HepG2 (cell line): ENCODE results near the gene PPM1K. TPM values are rescaled to one million over a fixed set of nuclear protein-coding genes. Genes with fewer than 3 reads are reported as not detected.

ENCODE experiments used
- ATAC-seq: fragments of 200-7000 bp; cut with Tn5 transposase; 3 replicates; pipeline ENCODE4 v1.9.1; 2020; ENCODE audit warnings: mild to moderate bottlenecking, moderate library complexity
- BruUV-seq: library from RNA; stranded (reverse); fragments of 400-500 nt; replicated peaks from 2 replicates; lab custom pipeline; 2021; lab: Mats Ljungman, UMichigan
- CTCF ChIA-PET: fragments of 300-600 bp; formaldehyde crosslinking; extraction: SDS; loops from one replicate; lab custom pipeline; 2021; ENCODE audit warnings: low total read pairs, inconsistent platforms, low intra/inter-chr PET ratio; lab: Yijun Ruan, JAX
- POLR2A ChIA-PET: fragments of 350-600 bp; sonication (Branson Sonifier 250); formaldehyde crosslinking; loops from one replicate; lab custom pipeline; 2020; ENCODE audit warnings: antibody characterized with exemption, inconsistent platforms; lab: Yijun Ruan, JAX
- DNase-seq: peaks from one replicate; pipeline ENCODE4 v3.0.0-alpha.2; 2015; ENCODE audit warnings: low spot score
- FAIRE-seq: peaks from 3 replicates; lab custom pipeline; 2011; peaks lifted over from hg19 to GRCh38; lab: Jason Lieb, UNC
- H2AFZ ChIP-seq: one replicate; pipeline ENCODE4 v1.6.1; 2011; ENCODE audit warnings: low read length, inconsistent platforms
- H3K27ac ChIP-seq: fragments of 300-600 bp; 3 replicates; pipeline ENCODE4 v1.8.0; 2011; ENCODE audit warnings: mixed run types, mild to moderate bottlenecking, mixed read lengths, low read length, inconsistent platforms; ENCODE audit not compliant: insufficient read depth; ENCODE audit errors: extremely low read length
- H3K27me3 ChIP-seq, 2 experiments: fragments of 200-600 bp in 1 of 2; 2 replicates in 1 of 2; 3 replicates in 1 of 2; pipeline versions ENCODE4 v1.6.0 to v1.8.0; 2011; ENCODE audit warnings: low read length in 2 of 2, mild to moderate bottlenecking in 2 of 2, moderate library complexity in 2 of 2, inconsistent platforms in 1 of 2; ENCODE audit not compliant: insufficient read depth in 2 of 2, control insufficient read depth in 1 of 2
- H3K36me3 ChIP-seq, 2 experiments: fragments of 200-600 bp in 1 of 2; replicated peaks in 1 of 2; 2 replicates in 1 of 2; 3 replicates in 1 of 2; pipeline versions ENCODE4 v1.5.1 to v1.8.0; 2011; ENCODE audit warnings: low read length in 2 of 2, inconsistent platforms in 1 of 2; ENCODE audit not compliant: insufficient read depth in 2 of 2, control insufficient read depth in 1 of 2
- H3K4me1 ChIP-seq: 2 replicates; pipeline ENCODE4 v1.5.1; 2012; ENCODE audit warnings: low read length, inconsistent platforms; ENCODE audit not compliant: insufficient read depth
- H3K4me2 ChIP-seq: 2 replicates; pipeline ENCODE4 v1.6.0; 2011; ENCODE audit warnings: low read depth, low read length, inconsistent platforms
- H3K4me3 ChIP-seq, 3 experiments: fragments of 200-600 bp in 1 of 3; sonication (generic), shearing (Covaris generic) in 1 of 3; replicated peaks in 1 of 3; 2 replicates each; pipeline ENCODE4 v1.5.1; 2011 to 2016; ENCODE audit warnings: low read length in 3 of 3, inconsistent platforms in 2 of 3, low read depth in 2 of 3, mild to moderate bottlenecking in 2 of 3, control low read depth in 1 of 3, mixed read lengths in 1 of 3; ENCODE audit not compliant: insufficient read depth in 1 of 3
- H3K79me2 ChIP-seq: one replicate; pipeline ENCODE4 v1.6.1; 2011; ENCODE audit warnings: low read length, inconsistent platforms; ENCODE audit not compliant: insufficient read depth
- H3K9ac ChIP-seq: 2 replicates; pipeline ENCODE4 v1.6.0; 2011; ENCODE audit warnings: mild to moderate bottlenecking, low read depth, low read length, inconsistent platforms; ENCODE audit not compliant: insufficient read depth
- H3K9me3 ChIP-seq: 2 replicates; pipeline ENCODE4 v1.5.1; 2012; ENCODE audit warnings: mild to moderate bottlenecking, low read length
- H4K20me1 ChIP-seq: 2 replicates; pipeline ENCODE4 v1.6.0; 2011; ENCODE audit warnings: inconsistent platforms, mild to moderate bottlenecking, low read length, moderate library complexity; ENCODE audit not compliant: insufficient read depth
- GATA4 ChIP-seq: sonication (generic); IDR thresholded peaks from 2 replicates; pipeline ENCODE4 v1.6.1; 2016; ENCODE audit warnings: antibody characterized with exemption, low read depth, borderline replicate concordance
- HNF4A ChIP-seq: sonication (generic); formaldehyde crosslinking; IDR thresholded peaks from 2 replicates; pipeline ENCODE4 v1.4.0; 2020; ENCODE audit warnings: missing genetic modification reagents
- MATR3 ChIP-seq: sonication (generic); formaldehyde crosslinking; IDR thresholded peaks from 2 replicates; pipeline ENCODE4 v1.4.0; 2020; ENCODE audit warnings: missing genetic modification reagents
- MTF1 ChIP-seq: sonication (generic); formaldehyde crosslinking; IDR thresholded peaks from 2 replicates; pipeline ENCODE4 v1.5.0; 2020; ENCODE audit warnings: missing genetic modification reagents
- NR2F1 ChIP-seq, 2 experiments: fragments of 450-650 bp in 1 of 2; formaldehyde crosslinking in 1 of 2; IDR thresholded peaks; 2 replicates each; pipeline versions ENCODE4 v1.5.0 to v1.6.1; 2016 to 2020; ENCODE audit warnings: mild to moderate bottlenecking in 1 of 2, missing compliant biosample characterization in 1 of 2, missing genetic modification reagents in 1 of 2, moderate library complexity in 1 of 2
- SALL1 ChIP-seq: sonication (generic); formaldehyde crosslinking; IDR thresholded peaks from 2 replicates; pipeline ENCODE4 v1.8.0; 2022; ENCODE audit warnings: mild to moderate bottlenecking, missing genetic modification reagents
- SIX1 ChIP-seq: sonication (generic); formaldehyde crosslinking; IDR thresholded peaks from 2 replicates; pipeline ENCODE4 v1.4.0; 2020; ENCODE audit warnings: missing genetic modification reagents, borderline replicate concordance
- SKI ChIP-seq: fragments of 450-650 bp; IDR thresholded peaks from one replicate; pipeline ENCODE4 v1.6.1; 2018; ENCODE audit warnings: mild to moderate bottlenecking; ENCODE audit not compliant: partially characterized antibody
- ZNF512 ChIP-seq: sonication (generic); formaldehyde crosslinking; IDR thresholded peaks from 2 replicates; pipeline ENCODE4 v1.4.0; 2020; ENCODE audit warnings: mild to moderate bottlenecking, missing genetic modification reagents
- ZNF639 ChIP-seq: conservative IDR thresholded peaks from 2 replicates; pipeline ENCODE4 v1.6.1; 2018; ENCODE audit warnings: missing genetic modification reagents
- ZNF850 ChIP-seq: sonication (generic); formaldehyde crosslinking; conservative IDR thresholded peaks from 2 replicates; pipeline ENCODE4 v1.9.0; 2021; ENCODE audit warnings: mild to moderate bottlenecking, missing genetic modification reagents
- WGBS: methylation state at CpG from one replicate; pipeline ENCODE4 v1.1.6; 2017; ENCODE audit warnings: low lambda C conversion rate; 5-methylcytosine and 5-hydroxymethylcytosine counted together
- in situ Hi-C: cut with HindIII; loops from 2 replicates; pipeline ENCODE4 v1.10.0; 2017; ENCODE audit warnings: low pct_unique_long_range_greater_than_20kb; ENCODE audit not compliant: extremely low pct_ligation_motif_present
- intact Hi-C: fragments of 100-400 bp; cut with micrococcal nuclease; formaldehyde crosslinking; loops from one replicate; pipeline ENCODE4 v1.10.0; 2022; ENCODE audit not compliant: unreplicated experiment
- polyA plus RNA-seq, 8 experiments: library from polyadenylated mRNA; depleted of rRNA in 3 of 8; stranded (reverse) in 7 of 8; unstranded in 1 of 8; fragments of >200 nt; fragmentation: Illumina TruSeq in 4 of 8; extraction: Trizol in 4 of 8; gene quantifications; 2 replicates each; pipeline versions ENCODE4 v1.2.1 to v1.2.3, GENCODE V29; 2011 to 2016; ENCODE audit warnings: low read depth in 4 of 8, missing spikeins in 1 of 8, mixed read lengths in 1 of 8; ENCODE audit not compliant: insufficient read depth in 1 of 8
- total RNA-seq, 5 experiments: library from RNA; depleted of rRNA; stranded (reverse); fragments of >200 nt; fragmentation: Illumina TruSeq; extraction: Trizol; gene quantifications; 2 replicates each; pipeline ENCODE4 v1.2.3, GENCODE V29; 2016; ENCODE audit warnings: low read depth in 1 of 5

Gene PPM1K
- total and polyA plus RNA-seq, 2 of the 13 experiments (the other 11 are each of a cell fraction or from before 2014, with no cell fraction given) = 11.9 to 17.8 TPM

GRCh38 chr4:88244056-88244455, 40.3 kb downstream of the PPM1K start:
- ATAC-seq (no peak), DNase-seq (no peak)
- Histone ChIP-seq H3K27ac (no peak overlapping the region), H3K4me1 (peaks cover 33% of the 10 kb centered on the region), H3K9ac (no peak overlapping the region), H4K20me1 (no peaks in the 10 kb centered on the region), H3K36me3 (no peaks in the 10 kb centered on the region), H3K27me3 (no peaks in the 10 kb centered on the region; a peak in 1 of 5 replicates), H3K79me2 (no peaks in the 10 kb centered on the region)
- in situ Hi-C loops = no loop called here
- ChIA-PET CTCF (no interaction called here), POLR2A (no interaction called here)
- intact Hi-C loops = no loop called here
- TF ChIP-seq MTF1 (CRISPR knock-in tag) (no peak), ZNF512 (no peak), GATA4 (no peak), MATR3 (CRISPR knock-in tag) (no peak), SKI (no peak)
- TF ChIP-seq, all 625 proteins: peak for 0
- no peak overlapping the region for H3K4me2 ChIP-seq
- no peak overlapping the region for H3K4me3 ChIP-seq
- no peaks in the 10 kb centered on the region for H3K9me3 ChIP-seq
- no peak for FAIRE-seq
- 74% methylated on average over 7 of the region's 13 CpGs for WGBS
- BruUV-seq = no TSS peak
- H2AFZ ChIP-seq = no peak overlapping the region

- CTCF ChIA-PET = no interaction called here
- DNase-seq = peak; percentile 55
- H3K36me3 ChIP-seq = no peaks in the 10 kb centered on the region
- in situ Hi-C loops (no loop called here), intact Hi-C loops (no loop called here)
- H4K20me1 ChIP-seq = no peaks in the 10 kb centered on the region
- 67% methylated on average over 1 of the region's 1 CpG for WGBS
- ATAC-seq = peak; percentile 60
- no peak overlapping the region for H3K9ac ChIP-seq
- no peak overlapping the region for H2AFZ ChIP-seq
- no peaks in the 10 kb centered on the region for H3K9me3 ChIP-seq
- POLR2A ChIA-PET = no interaction called here
- FAIRE-seq = peak; percentile 34
- no peaks in the 10 kb centered on the region for H3K79me2 ChIP-seq
- peaks cover 27% of the 10 kb centered on the region for H3K4me1 ChIP-seq
- no peaks in the 10 kb centered on the region; a peak in 1 of 5 replicates for H3K27me3 ChIP-seq
- no peak overlapping the region for H3K4me3 ChIP-seq
- no peak overlapping the region for H3K27ac ChIP-seq
- no peak overlapping the region for H3K4me2 ChIP-seq
- BruUV-seq = no TSS peak
- TF ChIP-seq HNF4A (CRISPR knock-in tag) (peak; percentile 29; the same call in 1 of the 2 replicates), ZNF639 (no peak), NR2F1 (CRISPR knock-in tag; IDR thresholded peaks at IDR 0.05) (peak in 1 of 2 experiments; percentile 33; a peak in 1 of 4 replicates), SALL1 (peak; percentile 15; the same call in 1 of the 2 replicates), SIX1 (CRISPR knock-in tag) (peak; percentile 75; the same call in 1 of the 2 replicates), ZNF850 (CRISPR knock-in tag) (no peak)
Measured at GRCh38 chr4:88242144-88242543, 42.2 kb downstream of the PPM1K start.
